GM19099 (cell line): ENCODE measurements around the gene MAPK12.

Source experiments
- POLR2A ChIP-seq: IDR thresholded peaks from 3 replicates; pipeline ENCODE4 v1.6.1; 2011; ENCODE audit warnings: low read depth; ENCODE audit not compliant: insufficient read length; ENCODE audit errors: extremely low read depth

MAPK12 gene

GRCh38 chr22:50280708-50281383 lies 19.4 kb upstream of the MAPK12 start:
- TF ChIP-seq POLR2A: no peak

- no peak for TF ChIP-seq POLR2A
These were observed 18.7 kb upstream of the MAPK12 start for GRCh38 chr22:50280022-50280707.

- TF ChIP-seq POLR2A: no peak
These were observed 17.6 kb upstream of the MAPK12 start for GRCh38 chr22:50278956-50279619.

GRCh38 chr22:50278461-50278860 lies 17.0 kb upstream of the MAPK12 start:
- no peak for TF ChIP-seq POLR2A

- no peak for TF ChIP-seq POLR2A
These were observed 16.3 kb upstream of the MAPK12 start for GRCh38 chr22:50277761-50278160.

GRCh38 chr22:50276143-50276542 lies 14.7 kb upstream of the MAPK12 start:
- TF ChIP-seq POLR2A: no peak

- no peak for TF ChIP-seq POLR2A
These were observed 13.9 kb upstream of the MAPK12 start for GRCh38 chr22:50275181-50276055.

GRCh38 chr22:50274771-50275170 lies 13.3 kb upstream of the MAPK12 start:
- no peak for TF ChIP-seq POLR2A

- no peak for TF ChIP-seq POLR2A
These were observed 12.8 kb upstream of the MAPK12 start for GRCh38 chr22:50274311-50274710.

- no peak for TF ChIP-seq POLR2A
These were observed 10.7 kb upstream of the MAPK12 start for GRCh38 chr22:50272044-50272802.

GRCh38 chr22:50271519-50271970 lies 10.1 kb upstream of the MAPK12 start:
- TF ChIP-seq POLR2A: no peak

- TF ChIP-seq POLR2A: no peak
These were observed 9.3 kb upstream of the MAPK12 start for GRCh38 chr22:50270666-50271394.

GRCh38 chr22:50269970-50270665 lies 8.6 kb upstream of the MAPK12 start, which contains the start of gene MAPK11:
Gene MAPK11, minus strand, starts transcription at chr22:50270380. Its CDS starts 88 bp downstream, at chr22:50270292.
- TF ChIP-seq POLR2A: no peak
